Body of pancreas (tissue), 4 donors: ENCODE data around the gene CABP1.

Experiments used
- CTCF ChIP-seq, 7 experiments: fragments of 450-650 bp in 4 of 7; fragments of 200-600 bp in 3 of 7; sonication (generic) in 3 of 7; IDR thresholded peaks; one replicate each; pipeline ENCODE4 v1.5.1; 2016 to 2019; ENCODE audit warnings: antibody characterized with exemption in 7 of 7
- POLR2A ChIP-seq, 3 donors: fragments of 450-650 bp; IDR thresholded peaks; one replicate each; pipeline ENCODE4 v1.6.1; 2016; ENCODE audit warnings: antibody characterized with exemption in 3 of 3, mild to moderate bottlenecking in 2 of 3

- TF ChIP-seq CTCF (IDR thresholded peaks at IDR 0.05): peak; percentile 61 to 88 (median 81)
- no peak for TF ChIP-seq POLR2A (IDR thresholded peaks at IDR 0.05)
These were observed 73.5 kb downstream of the CABP1 start for GRCh38 chr12:120713861-120714482.
